ENCODE measurements around the gene SELENOW.

The SELENOW gene

DNA sequence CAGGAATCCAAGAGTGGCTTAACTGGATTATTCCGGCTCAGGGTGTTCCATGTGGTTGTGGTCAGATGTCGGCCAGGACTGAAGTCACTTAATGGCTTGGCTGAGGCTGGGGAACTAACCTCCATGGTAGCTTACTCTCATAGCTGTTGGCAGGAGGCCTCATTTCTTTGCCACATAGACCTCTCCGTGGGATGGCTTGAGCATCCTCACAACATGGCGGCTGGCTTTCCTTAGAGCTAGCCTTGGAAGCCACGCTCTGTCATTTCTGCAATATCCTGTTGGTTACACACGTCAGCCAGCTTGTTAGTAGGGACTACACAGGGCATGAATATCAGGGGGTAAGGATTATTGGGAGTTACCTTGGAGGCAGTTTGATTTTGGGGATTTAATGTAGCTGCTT lies 48.3 kb downstream of the SELENOW start:
- DNase-seq: no peak

DNA sequence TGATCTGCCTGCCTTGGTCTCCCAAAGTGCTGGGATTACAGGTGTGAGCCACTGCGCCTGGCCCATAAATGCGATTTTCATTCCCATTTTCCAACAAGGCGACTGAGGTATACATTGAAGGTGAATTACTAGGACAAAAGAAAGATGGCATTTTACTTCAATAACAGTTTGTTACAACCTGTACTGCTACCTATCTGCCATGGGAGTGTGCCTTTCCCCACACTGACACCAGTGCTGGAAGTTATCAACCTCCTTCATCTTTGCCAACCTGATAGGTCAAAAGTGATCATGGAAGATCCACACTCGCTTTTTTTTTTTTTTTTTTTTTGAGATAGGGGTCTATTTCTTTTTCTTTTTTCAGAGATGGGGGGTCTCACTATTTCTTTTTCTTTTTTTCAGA lies 54.2 kb downstream of the SELENOW start:
- no peak for DNase-seq

Data from NCI-H1694 treated with DMSO at 0.1 percent for 48 hours (cell line).